GM19463 (cell line): ENCODE data around the gene DGKG.
A peak's percentile ranks its signal among the peaks of the same experiment; 100 is the strongest.

Source experiments
- ATAC-seq: cut with Tn5 transposase; IDR thresholded peaks from one replicate; pipeline ENCODE4 v1.9.1; 2021; ENCODE audit warnings: mild to moderate bottlenecking, moderate library complexity; ENCODE audit not compliant: unreplicated experiment

DGKG gene

GRCh38 chr3:186115239-186115996 lies 246.6 kb downstream of the DGKG start:
- ATAC-seq: no peak

GRCh38 chr3:186110975-186111974 lies 250.8 kb downstream of the DGKG start:
- ATAC-seq: no peak

- no peak for ATAC-seq
Measured at GRCh38 chr3:186109897-186110803, 251.9 kb downstream of the DGKG start.

GRCh38 chr3:186108941-186109865 lies 252.8 kb downstream of the DGKG start, which contains the start of gene ETV5:
ETV5 (minus strand) TSS chr3:186109089; CDS start chr3:186105868, 3,221 bp downstream.
- ATAC-seq: peak; percentile 93

- ATAC-seq: no peak
Measured at GRCh38 chr3:186108106-186108940, 253.7 kb downstream of the DGKG start.

- ATAC-seq: no peak
Measured at GRCh38 chr3:186107215-186108105, 254.6 kb downstream of the DGKG start.

- ATAC-seq: no peak
Measured at GRCh38 chr3:186105543-186105942, 256.5 kb downstream of the DGKG start.

GRCh38 chr3:186102687-186103086 lies 259.3 kb downstream of the DGKG start:
- no peak for ATAC-seq

- ATAC-seq: no peak
Measured at GRCh38 chr3:186100398-186100797, 261.6 kb downstream of the DGKG start.

GRCh38 chr3:186099178-186099577 lies 262.9 kb downstream of the DGKG start:
- ATAC-seq: no peak

GRCh38 chr3:186098740-186099139 lies 263.3 kb downstream of the DGKG start:
- ATAC-seq: no peak

- no peak for ATAC-seq
Measured at GRCh38 chr3:186097663-186098451, 264.2 kb downstream of the DGKG start.

- ATAC-seq: no peak
Measured at GRCh38 chr3:186097317-186097662, 264.7 kb downstream of the DGKG start.
